K562 (cell line): ENCODE data around the gene C5AR2. TPM values are rescaled to one million over a fixed set of nuclear protein-coding genes. Genes with fewer than 3 reads are reported as not detected.

ENCODE experiments used
- CAMTA2 ChIP-seq: fragments of 250-450 bp; sonication (Bioruptor Pico); conservative IDR thresholded peaks from 2 replicates; pipeline ENCODE4 v1.5.1; 2022
- CGGBP1 ChIP-seq: fragments of 250-450 bp; sonication (Bioruptor Pico); IDR thresholded peaks from 2 replicates; pipeline ENCODE4 v1.9.0; 2021; ENCODE audit warnings: mild to moderate bottlenecking
- CREB1 ChIP-seq, 2 experiments: sonication (generic) in 1 of 2; formaldehyde crosslinking in 1 of 2; IDR thresholded peaks; 2 replicates each; pipeline versions ENCODE4 v1.6.1 to v1.8.0; 2012 to 2022; ENCODE audit warnings: inconsistent platforms in 1 of 2, mild to moderate bottlenecking in 1 of 2, missing genetic modification reagents in 1 of 2, moderate library complexity in 1 of 2
- EGR1 ChIP-seq: fragments of 450-650 bp; conservative IDR thresholded peaks from 2 replicates; pipeline ENCODE4 v1.6.1; 2017; ENCODE audit warnings: mild to moderate bottlenecking
- JUND ChIP-seq, 2 experiments: IDR thresholded peaks; 2 replicates in 1 of 2; 3 replicates in 1 of 2; pipeline ENCODE4 v1.6.1; 2011; ENCODE audit warnings: borderline replicate concordance in 2 of 2, low read depth in 2 of 2, low read length in 2 of 2, improper control_type of control experiment in 1 of 2, missing biosample characterization in 1 of 2, missing genetic modification characterization in 1 of 2, missing genetic modification reagents in 1 of 2
- MAX ChIP-seq: sonication (generic); formaldehyde crosslinking; IDR thresholded peaks from 2 replicates; pipeline ENCODE4 v1.9.0; 2022; ENCODE audit warnings: mild to moderate bottlenecking, missing genetic modification reagents
- NFYB ChIP-seq: IDR thresholded peaks from 2 replicates; pipeline ENCODE4 v1.6.1; 2011; ENCODE audit warnings: mild to moderate bottlenecking, moderate library complexity; ENCODE audit not compliant: insufficient read length; ENCODE audit errors: extremely low read depth
- RAD51 ChIP-seq: fragments of 450-650 bp; IDR thresholded peaks from 2 replicates; pipeline ENCODE4 v1.7.1; 2016; ENCODE audit warnings: low read depth, mild to moderate bottlenecking, borderline replicate concordance
- RFX5 ChIP-seq: IDR thresholded peaks from 2 replicates; pipeline ENCODE4 v1.6.1; 2011; ENCODE audit warnings: low read depth, mild to moderate bottlenecking, improper control_type of control experiment, low read length
- TFAP4 ChIP-seq: sonication (generic); formaldehyde crosslinking; IDR thresholded peaks from 2 replicates; pipeline ENCODE4 v1.8.0; 2022; ENCODE audit warnings: missing genetic modification reagents, mild to moderate bottlenecking, moderate library complexity, borderline replicate concordance
- ZBTB12 ChIP-seq: fragments of 250-450 bp; sonication (Bioruptor Pico); IDR thresholded peaks from 2 replicates; pipeline ENCODE4 v1.4.0; 2020
- ZBTB26 ChIP-seq: fragments of 450-650 bp; formaldehyde crosslinking; IDR thresholded peaks from 2 replicates; pipeline ENCODE4 v1.4.0; 2022; ENCODE audit warnings: missing genetic modification characterization
- ZNF644 ChIP-seq: fragments of 200-800 bp; sonication (Bioruptor generic); IDR thresholded peaks from 2 replicates; pipeline ENCODE4 v1.6.1; 2016; ENCODE audit warnings: low read depth, missing genetic modification characterization, missing compliant biosample characterization
- ZSCAN32 ChIP-seq: fragments of 450-650 bp; formaldehyde crosslinking; IDR thresholded peaks from 2 replicates; pipeline ENCODE4 v1.4.0; 2020; ENCODE audit warnings: mild to moderate bottlenecking, moderate library complexity
- polyA plus RNA-seq, 8 experiments: library from polyadenylated mRNA; depleted of rRNA in 4 of 8; stranded (reverse) in 5 of 8; unstranded in 3 of 8; fragments of >200 nt; fragmentation: Nextera tagmentation in 2 of 8; fragmentation: Illumina TruSeq in 1 of 8; extraction: Ambion mirVana in 2 of 8; extraction: Trizol in 1 of 8; gene quantifications; 2 replicates each; pipeline versions ENCODE4 v1.2.1 to v1.2.3, GENCODE V29; 2011 to 2014; ENCODE audit warnings: inconsistent platforms in 1 of 8, missing spikeins in 1 of 8
- total RNA-seq, 7 experiments: library from RNA; depleted of rRNA in 6 of 7; stranded (reverse); fragments of >200 nt in 6 of 7; fragmentation: Illumina TruSeq in 2 of 7; extraction: Trizol in 2 of 7; gene quantifications; 2 replicates each; pipeline versions ENCODE4 v1.2.1 to v1.2.3, GENCODE V29; 2011 to 2021; ENCODE audit warnings: low replicate concordance in 1 of 7

The C5AR2 gene
- total and polyA plus RNA-seq, 9 of the 15 experiments (the other 6 are each of a cell fraction or from before 2014, with no cell fraction given): 0.01 to 1.1 (median 0.13) TPM

GRCh38 chr19:47351548-47351947, 19.6 kb downstream of the C5AR2 start (continued):
- TF ChIP-seq ZSCAN32 (CRISPR knock-in tag) (no peak), CGGBP1 (CRISPR knock-in tag) (no peak), TFAP4 (CRISPR knock-in tag) (no peak), ZBTB12 (CRISPR knock-in tag) (0 out of 2 replicates have a peak, but pooled peaks have one; percentile 15), CAMTA2 (no peak), RFX5 (peak; percentile 94), CREB1 (IDR thresholded peaks at IDR 0.05) (peak; percentile 6; the same call in 1 of the 2 replicates), CREB1 (CRISPR knock-in tag; IDR thresholded peaks at IDR 0.05) (no peak; the same call in 1 of the 2 replicates), ZBTB26 (CRISPR knock-in tag) (no peak), RAD51 (peak; percentile 3; the same call in 1 of the 2 replicates), JUND (IDR thresholded peaks at IDR 0.05; ENCODE audit: borderline replicate concordance, low read depth, low read length) (no peak), JUND (tag; IDR thresholded peaks at IDR 0.05; ENCODE audit: borderline replicate concordance, low read depth, low read length) (no peak), MAX (CRISPR knock-in tag) (no peak), ZNF644 (no peak), NFYB (peak; percentile 59), EGR1 (no peak)
